ENCODE data around the gene ARR3. TPM values are rescaled to one million over a fixed set of nuclear protein-coding genes. Genes with fewer than 3 reads are reported as not detected.
"Not testable (repeated sequence)": the region's sequence is repeated elsewhere in the genome, so short reads cannot be mapped to it uniquely, and the experiment has no call there.

ARR3 gene
- total RNA-seq, 1 donor from 2014 or later: not detected

GRCh38 chrX:70257423-70258288, 10.5 kb upstream of the ARR3 start:
- Mint-ChIP-seq H3K36me3 (ENCODE audit: low read depth) (no peaks in the 10 kb centered on the region), H3K27ac (no peak overlapping the region), H3K4me3 (no peak overlapping the region), H3K4me1 (no peaks in the 10 kb centered on the region), H3K27me3 (no peaks in the 10 kb centered on the region), H3K9me3 (no peaks in the 10 kb centered on the region)
- ChIA-PET POLR2A (no interaction called here), CTCF (no interaction called here)
- DNase-seq: no peak
- no peak for ATAC-seq (ENCODE audit: low read depth)
- no peak for TF ChIP-seq CTCF (IDR thresholded peaks at IDR 0.05)
- intact Hi-C loops (cut with micrococcal nuclease): no loop called here

GRCh38 chrX:70260104-70260503, 8.0 kb upstream of the ARR3 start, which contains the start of gene P2RY4:
P2RY4 (minus strand) TSS chrX:70260204; CDS start chrX:70259624, 580 bp downstream.
- Mint-ChIP-seq H3K9me3 (no peaks in the 10 kb centered on the region), H3K36me3 (ENCODE audit: low read depth) (no peaks in the 10 kb centered on the region), H3K4me3 (no peak within 1 kb of the TSS), H3K27ac (no peak within 1 kb of the TSS), H3K27me3 (no peaks in the 10 kb centered on the region), H3K4me1 (no peaks in the 10 kb centered on the region)
- DNase-seq (no peak), ATAC-seq (ENCODE audit: low read depth) (no peak)
- POLR2A ChIA-PET: no interaction called here
- intact Hi-C loops (cut with micrococcal nuclease): no loop called here
- no peak for TF ChIP-seq CTCF (IDR thresholded peaks at IDR 0.05)
- CTCF ChIA-PET: no interaction called here

- CTCF ChIA-PET: interaction anchor here (1.6 kb wide), 1 partner anchor 171 kb away, joined by 3 read pairs; no protein-coding TSS in a partner anchor
- ATAC-seq (ENCODE audit: low read depth) (no peak), DNase-seq (no peak)
- Mint-ChIP-seq H3K9me3 (no peaks in the 10 kb centered on the region), H3K27me3 (no peaks in the 10 kb centered on the region), H3K4me3 (no peak overlapping the region), H3K27ac (no peak overlapping the region), H3K36me3 (ENCODE audit: low read depth) (no peaks in the 10 kb centered on the region), H3K4me1 (no peaks in the 10 kb centered on the region)
- POLR2A ChIA-PET: no interaction called here
- intact Hi-C loops (cut with micrococcal nuclease): loop anchor here (1.0 kb wide), 1 partner anchor 170 kb away; no protein-coding TSS in a partner anchor
- TF ChIP-seq CTCF (IDR thresholded peaks at IDR 0.05): no peak
Measured at GRCh38 chrX:70262952-70263567, 5.1 kb upstream of the ARR3 start.

- intact Hi-C loops (cut with micrococcal nuclease): no loop called here
- Mint-ChIP-seq H3K27ac (no peak overlapping the region), H3K36me3 (ENCODE audit: low read depth) (no peaks in the 10 kb centered on the region), H3K4me1 (no peaks in the 10 kb centered on the region), H3K4me3 (no peak overlapping the region), H3K9me3 (no peaks in the 10 kb centered on the region), H3K27me3 (no peaks in the 10 kb centered on the region)
- ChIA-PET CTCF (no interaction called here), POLR2A (no interaction called here)
- DNase-seq: no peak
- ATAC-seq (ENCODE audit: low read depth): no peak
- no peak for TF ChIP-seq CTCF (IDR thresholded peaks at IDR 0.05)
Measured at GRCh38 chrX:70264784-70265183, 3.4 kb upstream of the ARR3 start.

- H3K4me1 Mint-ChIP-seq; H3K27me3 Mint-ChIP-seq; POLR2A ChIA-PET; H3K4me3 Mint-ChIP-seq; DNase-seq; CTCF ChIA-PET; H3K9me3 Mint-ChIP-seq; ATAC-seq (ENCODE audit: low read depth); H3K27ac Mint-ChIP-seq; intact Hi-C loops (cut with micrococcal nuclease); H3K36me3 Mint-ChIP-seq (ENCODE audit: low read depth): not testable (repeated sequence)
Measured at GRCh38 chrX:70274029-70274428, 5.9 kb downstream of the ARR3 start.
